Ishikawa (cell line): ENCODE measurements around the gene MDH1B.

Source experiments
- CEBPB ChIP-seq: IDR thresholded peaks from 2 replicates; pipeline ENCODE4 v1.6.1; 2012
- CREB1 ChIP-seq: IDR thresholded peaks from 2 replicates; pipeline ENCODE4 v1.6.1; 2012; ENCODE audit warnings: low read depth
- EGR1 ChIP-seq: IDR thresholded peaks from 2 replicates; pipeline ENCODE4 v1.6.1; 2012
- EP300 ChIP-seq: IDR thresholded peaks from 2 replicates; pipeline ENCODE4 v1.6.1; 2012; ENCODE audit warnings: borderline replicate concordance
- FOXM1 ChIP-seq: IDR thresholded peaks from 2 replicates; pipeline ENCODE4 v1.6.1; 2012; ENCODE audit warnings: low read depth, borderline replicate concordance
- MAX ChIP-seq: IDR thresholded peaks from 2 replicates; pipeline ENCODE4 v1.6.1; 2012
- NFIC ChIP-seq: IDR thresholded peaks from 2 replicates; pipeline ENCODE4 v1.6.1; 2012
- RAD21 ChIP-seq: IDR thresholded peaks from 2 replicates; pipeline ENCODE4 v1.6.1; 2012; ENCODE audit warnings: low read depth
- REST ChIP-seq: IDR thresholded peaks from 2 replicates; pipeline ENCODE4 v1.6.1; 2012; ENCODE audit warnings: low read depth, mild to moderate bottlenecking
- TAF1 ChIP-seq: IDR thresholded peaks from 2 replicates; pipeline ENCODE4 v1.6.1; 2012; ENCODE audit warnings: low read depth, mild to moderate bottlenecking
- TCF12 ChIP-seq: IDR thresholded peaks from 2 replicates; pipeline ENCODE4 v1.6.1; 2012; ENCODE audit warnings: low read depth
- TEAD4 ChIP-seq: IDR thresholded peaks from 2 replicates; pipeline ENCODE4 v1.6.1; 2012
- USF1 ChIP-seq: IDR thresholded peaks from 2 replicates; pipeline ENCODE4 v1.6.1; 2012
- YY1 ChIP-seq: IDR thresholded peaks from 2 replicates; pipeline ENCODE4 v1.6.1; 2012; ENCODE audit warnings: low read depth
- ZBTB7A ChIP-seq: IDR thresholded peaks from 2 replicates; pipeline ENCODE4 v1.6.1; 2012; ENCODE audit warnings: low read depth

Gene MDH1B

GRCh38 chr2:206718296-206718695, 46.8 kb downstream of the MDH1B start, which contains the start of gene DYTN:
Gene DYTN, minus strand, starts transcription at chr2:206718396. Its CDS starts 117 bp downstream, at chr2:206718279.
- TF ChIP-seq REST = no peak
- no peak for TF ChIP-seq EGR1
- no peak for TF ChIP-seq CREB1
- TF ChIP-seq CEBPB = no peak
- no peak for TF ChIP-seq TCF12
- TF ChIP-seq TAF1 = no peak
- TF ChIP-seq YY1 = no peak
- no peak for TF ChIP-seq USF1
- no peak for TF ChIP-seq FOXM1
- TF ChIP-seq ZBTB7A = no peak
- no peak for TF ChIP-seq MAX
- no peak for TF ChIP-seq TEAD4
- TF ChIP-seq EP300 = no peak
- no peak for TF ChIP-seq RAD21
- TF ChIP-seq NFIC = no peak

- no peak for TF ChIP-seq EGR1
- no peak for TF ChIP-seq TAF1
- TF ChIP-seq NFIC = no peak
- no peak for TF ChIP-seq EP300
- no peak for TF ChIP-seq YY1
Measured at GRCh38 chr2:206716623-206717022, 48.5 kb downstream of the MDH1B start.

- no peak for TF ChIP-seq EGR1
Measured at GRCh38 chr2:206713746-206714145, 51.4 kb downstream of the MDH1B start.

GRCh38 chr2:206708286-206708685, 56.8 kb downstream of the MDH1B start:
- no peak for TF ChIP-seq ZBTB7A
- TF ChIP-seq CEBPB = no peak
- no peak for TF ChIP-seq USF1
- TF ChIP-seq REST = no peak
- no peak for TF ChIP-seq TCF12
- no peak for TF ChIP-seq RAD21

- TF ChIP-seq EP300 (no peak), TAF1 (no peak), ZBTB7A (no peak), FOXM1 (no peak), CEBPB (no peak), RAD21 (no peak), EGR1 (no peak), REST (no peak), MAX (no peak)
Measured at GRCh38 chr2:206707164-206707701, 57.9 kb downstream of the MDH1B start.
